ENCODE data around the gene SNX13. TPM values are rescaled to one million over a fixed set of nuclear protein-coding genes. Genes with fewer than 3 reads are reported as not detected.
A peak's percentile ranks its signal among the peaks of the same experiment; 100 is the strongest.

Gene SNX13
- total RNA-seq, 1 donor from 2014 or later, result 34.3 TPM

DNA sequence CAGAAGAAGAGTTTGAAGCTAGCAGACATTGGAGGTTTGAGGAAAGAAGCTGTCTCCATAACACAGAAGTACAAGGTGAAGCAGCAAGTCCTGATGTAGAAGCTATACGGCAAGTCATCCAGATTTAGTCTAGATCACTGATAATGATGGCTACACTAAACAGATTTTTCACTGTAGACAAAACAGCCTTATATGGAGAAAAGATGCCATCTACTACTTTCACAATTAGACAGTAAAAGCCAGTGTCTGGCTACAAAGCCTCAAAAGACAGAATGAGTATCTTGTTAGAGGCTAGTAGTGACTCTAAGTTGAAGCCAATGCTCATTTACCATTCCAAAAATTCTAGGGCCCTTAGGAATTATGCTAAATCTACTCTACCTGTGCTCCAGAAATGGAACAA is 85.1 kb downstream of the SNX13 start:
- TF ChIP-seq, protein P1, sequence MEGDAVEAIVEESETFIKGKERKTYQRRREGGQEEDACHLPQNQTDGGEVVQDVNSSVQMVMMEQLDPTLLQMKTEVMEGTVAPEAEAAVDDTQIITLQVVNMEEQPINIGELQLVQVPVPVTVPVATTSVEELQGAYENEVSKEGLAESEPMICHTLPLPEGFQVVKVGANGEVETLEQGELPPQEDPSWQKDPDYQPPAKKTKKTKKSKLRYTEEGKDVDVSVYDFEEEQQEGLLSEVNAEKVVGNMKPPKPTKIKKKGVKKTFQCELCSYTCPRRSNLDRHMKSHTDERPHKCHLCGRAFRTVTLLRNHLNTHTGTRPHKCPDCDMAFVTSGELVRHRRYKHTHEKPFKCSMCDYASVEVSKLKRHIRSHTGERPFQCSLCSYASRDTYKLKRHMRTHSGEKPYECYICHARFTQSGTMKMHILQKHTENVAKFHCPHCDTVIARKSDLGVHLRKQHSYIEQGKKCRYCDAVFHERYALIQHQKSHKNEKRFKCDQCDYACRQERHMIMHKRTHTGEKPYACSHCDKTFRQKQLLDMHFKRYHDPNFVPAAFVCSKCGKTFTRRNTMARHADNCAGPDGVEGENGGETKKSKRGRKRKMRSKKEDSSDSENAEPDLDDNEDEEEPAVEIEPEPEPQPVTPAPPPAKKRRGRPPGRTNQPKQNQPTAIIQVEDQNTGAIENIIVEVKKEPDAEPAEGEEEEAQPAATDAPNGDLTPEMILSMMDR (IDR thresholded peaks at IDR 0.05; ENCODE audit: unreplicated experiment), result no peak
- Mint-ChIP-seq H3K27me3 (ENCODE audit: unreplicated experiment) (no peaks in the 10 kb centered on the region), H3K27ac (ENCODE audit: unreplicated experiment) (no peak overlapping the region), H3K9me3 (ENCODE audit: unreplicated experiment) (no peaks in the 10 kb centered on the region), H3K4me3 (ENCODE audit: unreplicated experiment) (no peak overlapping the region), H3K36me3 (ENCODE audit: low read depth, unreplicated experiment) (peaks cover 4% of the 10 kb centered on the region), H3K4me1 (ENCODE audit: unreplicated experiment) (no peaks in the 10 kb centered on the region)
- no peak for DNase-seq (ENCODE audit: low spot score)

DNA sequence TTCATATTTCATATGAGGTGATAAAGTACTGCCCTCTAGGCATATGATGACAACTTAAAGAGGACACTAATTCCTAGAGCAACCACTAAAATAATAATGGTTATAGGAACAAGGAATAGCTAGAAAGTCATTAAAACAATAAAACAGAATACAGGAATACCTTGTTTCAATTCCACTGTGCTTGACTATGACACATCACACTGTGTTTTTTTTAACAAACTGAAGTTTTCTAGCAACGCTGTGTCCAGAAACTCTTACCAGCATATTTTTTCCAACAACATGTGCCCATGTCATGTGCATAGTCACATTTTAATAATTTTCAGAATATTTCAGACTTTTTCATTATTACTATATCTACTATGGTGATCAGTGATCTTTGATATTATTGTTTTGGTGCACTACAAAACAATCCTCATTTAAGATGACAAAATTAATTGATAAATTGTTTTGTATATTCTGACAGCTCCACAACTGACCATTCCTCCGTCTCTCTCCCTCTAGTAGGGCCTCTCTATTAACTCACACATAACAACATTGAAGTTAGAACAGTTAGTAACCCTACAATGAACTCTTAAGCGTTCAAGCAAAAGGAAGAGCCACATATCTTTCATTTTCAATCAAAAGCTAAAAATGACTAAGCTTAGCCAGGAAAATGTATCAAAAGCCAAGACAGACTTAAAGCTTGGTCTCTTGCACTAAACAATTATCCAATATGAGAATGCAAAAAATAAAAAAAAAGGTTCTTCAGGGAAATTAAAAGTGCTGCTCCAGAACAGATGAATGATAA is 85.8 kb downstream of the SNX13 start:
- Mint-ChIP-seq H3K27ac (ENCODE audit: unreplicated experiment) (no peak overlapping the region), H3K4me3 (ENCODE audit: unreplicated experiment) (no peak overlapping the region), H3K27me3 (ENCODE audit: unreplicated experiment) (no peaks in the 10 kb centered on the region), H3K9me3 (ENCODE audit: unreplicated experiment) (no peaks in the 10 kb centered on the region), H3K4me1 (ENCODE audit: unreplicated experiment) (peaks cover 4% of the 10 kb centered on the region), H3K36me3 (ENCODE audit: low read depth, unreplicated experiment) (peaks cover 4% of the 10 kb centered on the region)
- no peak for DNase-seq (ENCODE audit: low spot score)
- TF ChIP-seq, protein P1 (IDR thresholded peaks at IDR 0.05; ENCODE audit: unreplicated experiment), result no peak

- H3K4me3 Mint-ChIP-seq (ENCODE audit: unreplicated experiment), result no peak overlapping the region
- TF ChIP-seq, protein P1 (IDR thresholded peaks at IDR 0.05; ENCODE audit: unreplicated experiment), result no peak
- H3K27me3 Mint-ChIP-seq (ENCODE audit: unreplicated experiment), result no peaks in the 10 kb centered on the region
- no peak for DNase-seq (ENCODE audit: low spot score)
- H3K4me1 Mint-ChIP-seq (ENCODE audit: unreplicated experiment), result peaks cover 7% of the 10 kb centered on the region
- no peaks in the 10 kb centered on the region for H3K9me3 Mint-ChIP-seq (ENCODE audit: unreplicated experiment)
- no peak overlapping the region for H3K27ac Mint-ChIP-seq (ENCODE audit: unreplicated experiment)
- H3K36me3 Mint-ChIP-seq (ENCODE audit: low read depth, unreplicated experiment), result peaks cover 10% of the 10 kb centered on the region
Measured at GRCh38 chr7:17852361-17852760, 87.9 kb downstream of the SNX13 start.

DNA sequence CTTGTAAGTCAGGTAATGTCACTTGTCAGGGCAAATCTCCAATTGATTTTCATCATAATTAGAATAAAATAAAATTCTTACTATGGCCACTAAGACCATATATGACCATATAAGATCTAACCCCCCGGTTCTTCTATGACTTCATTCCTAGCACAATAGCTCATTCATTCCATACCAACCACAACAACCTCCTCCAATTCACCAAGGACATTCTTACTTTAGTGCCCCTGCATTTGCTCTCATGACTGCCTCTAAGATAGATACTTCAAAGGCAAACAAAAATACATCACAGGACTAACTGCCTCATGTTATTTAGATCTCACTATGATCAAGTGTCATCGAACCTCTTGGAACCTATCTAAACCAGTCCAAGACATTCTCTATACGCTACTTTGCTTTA is 90.8 kb downstream of the SNX13 start:
- H3K36me3 Mint-ChIP-seq (ENCODE audit: low read depth, unreplicated experiment), result peaks cover 7% of the 10 kb centered on the region
- no peaks in the 10 kb centered on the region for H3K27me3 Mint-ChIP-seq (ENCODE audit: unreplicated experiment)
- H3K9me3 Mint-ChIP-seq (ENCODE audit: unreplicated experiment), result no peaks in the 10 kb centered on the region
- no peak overlapping the region for H3K4me3 Mint-ChIP-seq (ENCODE audit: unreplicated experiment)
- H3K4me1 Mint-ChIP-seq (ENCODE audit: unreplicated experiment), result peaks cover 15% of the 10 kb centered on the region
- TF ChIP-seq, protein P1 (IDR thresholded peaks at IDR 0.05; ENCODE audit: unreplicated experiment), result no peak
- H3K27ac Mint-ChIP-seq (ENCODE audit: unreplicated experiment), result no peak overlapping the region
- no peak for DNase-seq (ENCODE audit: low spot score)

DNA sequence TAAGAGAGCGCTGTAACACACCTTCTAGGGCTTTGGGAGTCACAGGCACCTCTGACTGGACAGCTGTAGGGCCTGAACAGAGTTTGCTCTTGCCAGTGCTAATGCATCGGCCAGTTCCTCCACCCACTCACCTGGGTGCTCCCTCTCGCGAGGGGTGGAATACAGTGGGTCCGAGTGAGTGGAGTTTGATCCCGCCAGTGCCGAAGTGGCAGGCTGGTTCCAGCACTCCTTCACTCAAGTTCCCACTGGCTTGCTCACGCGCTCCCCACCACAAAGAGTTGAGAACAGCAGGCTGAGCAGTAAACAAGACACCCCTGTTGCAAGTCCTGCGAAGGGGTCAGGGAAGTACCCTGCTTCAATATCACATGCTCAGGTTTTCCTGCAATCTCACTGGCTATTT is 91.8 kb downstream of the SNX13 start:
- peaks cover 7% of the 10 kb centered on the region for H3K36me3 Mint-ChIP-seq (ENCODE audit: low read depth, unreplicated experiment)
- peaks cover 25% of the 10 kb centered on the region for H3K4me1 Mint-ChIP-seq (ENCODE audit: unreplicated experiment)
- H3K4me3 Mint-ChIP-seq (ENCODE audit: unreplicated experiment), result peak overlapping the region; percentile 81
- no peaks in the 10 kb centered on the region for H3K9me3 Mint-ChIP-seq (ENCODE audit: unreplicated experiment)
- no peak overlapping the region for H3K27ac Mint-ChIP-seq (ENCODE audit: unreplicated experiment)
- H3K27me3 Mint-ChIP-seq (ENCODE audit: unreplicated experiment), result peaks cover 1% of the 10 kb centered on the region
- no peak for DNase-seq (ENCODE audit: low spot score)
- TF ChIP-seq, protein P1 (IDR thresholded peaks at IDR 0.05; ENCODE audit: unreplicated experiment), result no peak
